HG03159 (cell line): ENCODE results near the gene FAM131A.

ENCODE experiments used
- ATAC-seq: cut with Tn5 transposase; IDR thresholded peaks from one replicate; pipeline ENCODE4 v1.9.1; 2021; ENCODE audit warnings: mild to moderate bottlenecking, moderate library complexity; ENCODE audit not compliant: unreplicated experiment

FAM131A gene

DNA sequence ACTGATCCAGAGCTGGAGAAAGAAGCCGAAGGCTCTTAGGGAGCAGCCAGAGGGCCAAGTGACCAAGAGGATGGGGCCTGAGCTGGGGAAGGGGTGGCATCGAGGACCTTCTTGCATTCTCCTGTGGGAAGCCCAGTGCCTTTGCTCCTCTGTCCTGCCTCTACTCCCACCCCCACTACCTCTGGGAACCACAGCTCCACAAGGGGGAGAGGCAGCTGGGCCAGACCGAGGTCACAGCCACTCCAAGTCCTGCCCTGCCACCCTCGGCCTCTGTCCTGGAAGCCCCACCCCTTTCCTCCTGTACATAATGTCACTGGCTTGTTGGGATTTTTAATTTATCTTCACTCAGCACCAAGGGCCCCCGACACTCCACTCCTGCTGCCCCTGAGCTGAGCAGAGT lies 52.0 kb downstream of the FAM131A start:
- ATAC-seq = no peak

DNA sequence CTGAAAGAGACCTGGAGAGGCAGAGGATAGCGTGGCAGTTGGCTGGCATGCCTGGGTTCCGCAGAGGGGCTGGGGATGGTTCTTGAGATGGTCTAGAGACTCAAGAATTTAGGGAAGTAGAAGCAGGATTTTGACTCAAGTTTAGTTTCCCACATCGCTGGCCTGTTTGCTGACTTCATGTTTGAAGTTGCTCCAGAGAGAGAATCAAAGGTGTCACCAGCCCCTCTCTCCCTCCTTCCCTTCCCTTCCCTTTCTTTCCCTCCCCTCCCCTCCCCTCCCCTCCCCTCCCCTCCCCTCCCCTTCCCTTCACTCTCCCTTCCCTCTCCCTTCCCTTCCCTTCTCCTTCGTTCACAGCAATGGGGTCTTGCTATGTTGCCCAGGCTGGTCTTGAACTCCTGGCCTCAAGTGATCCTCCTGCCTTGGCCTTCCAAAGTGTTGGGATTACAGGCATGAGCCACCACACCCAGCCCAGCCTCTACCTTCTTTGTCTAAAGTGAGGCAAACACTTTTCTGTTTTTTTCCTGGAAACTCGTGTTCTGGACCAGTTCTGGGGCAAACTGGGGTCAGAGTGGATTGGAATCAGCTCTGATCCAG lies 52.6 kb downstream of the FAM131A start:
- ATAC-seq = no peak

DNA sequence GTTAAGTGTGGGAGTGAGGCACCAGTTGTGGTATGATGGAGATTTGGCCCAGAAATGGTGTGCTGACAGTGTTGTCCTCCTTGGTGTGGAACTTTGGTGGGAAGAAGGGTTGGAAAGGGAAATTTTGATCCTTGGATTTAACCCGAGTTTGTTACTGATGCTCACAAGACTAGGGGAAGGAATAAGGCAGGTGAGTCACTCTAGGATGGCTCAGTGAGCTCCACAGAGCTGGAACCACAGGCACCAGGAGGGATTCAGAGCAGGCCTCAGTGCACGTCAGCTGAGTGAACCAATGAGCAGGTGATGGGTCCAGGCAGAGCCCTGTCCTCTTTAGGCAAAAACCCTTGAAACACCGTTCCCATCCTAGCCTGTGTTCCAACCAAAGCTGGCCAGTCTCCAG lies 53.9 kb downstream of the FAM131A start:
- no peak for ATAC-seq

DNA sequence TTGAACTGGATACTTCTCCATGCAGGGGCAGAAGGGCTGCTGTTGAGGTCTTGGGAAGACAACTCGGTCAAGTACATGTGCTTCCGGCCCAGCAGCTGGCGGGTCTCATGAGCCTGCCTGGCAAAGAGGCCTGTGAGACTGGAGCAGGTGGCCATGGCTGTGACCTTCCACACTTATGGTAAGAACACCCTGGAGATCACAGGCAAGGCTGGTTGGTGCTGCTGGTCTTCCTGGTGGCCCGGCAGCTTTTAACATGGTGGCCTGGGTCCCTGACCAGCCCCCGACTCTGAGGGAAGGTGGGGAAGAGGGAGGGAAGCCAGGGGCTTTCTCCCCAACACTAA lies 57.9 kb downstream of the FAM131A start:
- no peak for ATAC-seq
